HG03280 (cell line): Measurements from ENCODE around the gene PCBP3.

Experiments
- ATAC-seq: cut with Tn5 transposase; IDR thresholded peaks from one replicate; pipeline ENCODE4 v1.9.1; 2021; ENCODE audit warnings: mild to moderate bottlenecking, moderate library complexity; ENCODE audit not compliant: unreplicated experiment

Gene PCBP3

GRCh38 chr21:45918835-45919447 is 275.4 kb downstream of the PCBP3 start:
- no peak for ATAC-seq

- no peak for ATAC-seq
Measured at GRCh38 chr21:45919593-45919992, 276.1 kb downstream of the PCBP3 start.

GRCh38 chr21:45920824-45921600 is 277.5 kb downstream of the PCBP3 start:
- ATAC-seq, result no peak

- no peak for ATAC-seq
Measured at GRCh38 chr21:45921917-45922316, 278.4 kb downstream of the PCBP3 start.

- no peak for ATAC-seq
Measured at GRCh38 chr21:45922648-45923047, 279.1 kb downstream of the PCBP3 start.

- ATAC-seq, result no peak
Measured at GRCh38 chr21:45923146-45923545, 279.6 kb downstream of the PCBP3 start.

- no peak for ATAC-seq
Measured at GRCh38 chr21:45926281-45926680, 282.8 kb downstream of the PCBP3 start.

- ATAC-seq, result no peak
Measured at GRCh38 chr21:45927032-45927431, 283.5 kb downstream of the PCBP3 start.

GRCh38 chr21:45927851-45928850 is 284.6 kb downstream of the PCBP3 start:
- no peak for ATAC-seq

GRCh38 chr21:45929449-45929848 is 285.9 kb downstream of the PCBP3 start:
- no peak for ATAC-seq

GRCh38 chr21:45930231-45930760 is 286.8 kb downstream of the PCBP3 start:
- no peak for ATAC-seq

- no peak for ATAC-seq
Measured at GRCh38 chr21:45930792-45931191, 287.3 kb downstream of the PCBP3 start.

GRCh38 chr21:45931397-45931969 is 288.0 kb downstream of the PCBP3 start:
- ATAC-seq, result no peak

GRCh38 chr21:45932922-45933502 is 289.5 kb downstream of the PCBP3 start:
- ATAC-seq, result no peak

- no peak for ATAC-seq
Measured at GRCh38 chr21:45934085-45934484, 290.6 kb downstream of the PCBP3 start.

- no peak for ATAC-seq
Measured at GRCh38 chr21:45934554-45934953, 291.0 kb downstream of the PCBP3 start.

GRCh38 chr21:45935628-45936027 is 292.1 kb downstream of the PCBP3 start:
- ATAC-seq, result no peak

- ATAC-seq, result no peak
Measured at GRCh38 chr21:45937721-45938452, 294.4 kb downstream of the PCBP3 start.

- no peak for ATAC-seq
Measured at GRCh38 chr21:45938453-45938755, 294.9 kb downstream of the PCBP3 start.
